HL-60 (cell line): Measurements from ENCODE around the gene ZFR.
"Not testable (repeated sequence)": the region's sequence is repeated elsewhere in the genome, so short reads cannot be mapped to it uniquely, and the experiment has no call there.

Source experiments
- DNase-seq, 2 experiments: peaks; one replicate each; pipeline ENCODE4 v3.0.0-alpha.2; 2010 to 2020; ENCODE audit warnings: low read depth in 1 of 2, low spot score in 1 of 2
- H3K27ac ChIP-seq: fragments of 250-450 bp; sonication (Bioruptor Pico); replicated peaks from 2 replicates; pipeline ENCODE4 v1.5.1; 2020; ENCODE audit warnings: mild to moderate bottlenecking, moderate library complexity
- H3K27me3 ChIP-seq: fragments of 250-450 bp; sonication (Bioruptor Pico); 2 replicates; pipeline ENCODE4 v1.5.1; 2021; ENCODE audit warnings: mild to moderate bottlenecking, moderate library complexity; ENCODE audit not compliant: insufficient read depth, poor library complexity, severe bottlenecking
- H3K4me3 ChIP-seq: replicated peaks from 2 replicates; pipeline ENCODE4 v1.5.1; 2011; ENCODE audit warnings: mild to moderate bottlenecking, control low read depth, low read length; ENCODE audit not compliant: insufficient read depth
- GABPA ChIP-seq: IDR thresholded peaks from 2 replicates; pipeline ENCODE4 v1.6.1; 2012; ENCODE audit warnings: low read depth
- POLR2AphosphoS5 ChIP-seq: IDR thresholded peaks from 2 replicates; pipeline ENCODE4 v1.6.1; 2012; ENCODE audit warnings: low read depth
- SPI1 ChIP-seq: IDR thresholded peaks from 2 replicates; pipeline ENCODE4 v1.6.1; 2012; ENCODE audit warnings: low read depth, mild to moderate bottlenecking, borderline replicate concordance
- TF ChIP-seq, protein P1 (sequence below): IDR thresholded peaks from one replicate; pipeline ENCODE4 v1.5.1; 2011; ENCODE audit warnings: low read length, control low read depth, inconsistent platforms; ENCODE audit not compliant: insufficient read depth
- TF ChIP-seq, protein P2 (sequence below): IDR thresholded peaks from 2 replicates; pipeline ENCODE4 v1.6.1; 2012; ENCODE audit warnings: low read depth; ENCODE audit not compliant: insufficient replicate concordance

The ZFR gene

DNA sequence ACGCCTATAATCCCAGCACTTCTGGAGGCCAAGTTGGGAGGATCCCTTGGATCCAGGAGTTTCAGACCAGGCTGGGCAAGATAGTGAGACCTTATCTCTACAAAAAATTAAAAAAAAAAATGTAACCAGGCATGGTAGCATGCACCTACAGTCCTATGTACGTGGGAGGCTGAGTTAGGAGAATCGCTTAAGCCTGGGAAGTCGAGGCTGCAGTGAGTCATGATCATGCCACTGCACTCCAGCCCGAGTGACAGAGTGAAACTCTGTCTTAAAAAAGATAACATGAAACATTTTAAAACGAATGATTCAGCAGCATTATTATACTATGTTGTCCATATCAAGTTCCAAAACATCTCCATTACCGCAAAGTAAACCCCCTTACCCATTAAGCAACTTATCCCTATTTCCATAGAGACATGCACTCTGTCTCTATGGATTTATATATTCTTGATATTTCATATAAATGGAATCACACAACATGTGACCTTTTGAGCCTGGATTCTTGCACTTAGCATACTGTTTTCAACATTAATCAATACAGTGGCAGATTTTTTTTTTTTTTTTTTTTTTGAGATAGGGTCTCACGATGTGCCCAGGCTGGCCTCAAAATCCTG, 74.9 kb downstream of the ZFR start:
- TF ChIP-seq, protein P1, sequence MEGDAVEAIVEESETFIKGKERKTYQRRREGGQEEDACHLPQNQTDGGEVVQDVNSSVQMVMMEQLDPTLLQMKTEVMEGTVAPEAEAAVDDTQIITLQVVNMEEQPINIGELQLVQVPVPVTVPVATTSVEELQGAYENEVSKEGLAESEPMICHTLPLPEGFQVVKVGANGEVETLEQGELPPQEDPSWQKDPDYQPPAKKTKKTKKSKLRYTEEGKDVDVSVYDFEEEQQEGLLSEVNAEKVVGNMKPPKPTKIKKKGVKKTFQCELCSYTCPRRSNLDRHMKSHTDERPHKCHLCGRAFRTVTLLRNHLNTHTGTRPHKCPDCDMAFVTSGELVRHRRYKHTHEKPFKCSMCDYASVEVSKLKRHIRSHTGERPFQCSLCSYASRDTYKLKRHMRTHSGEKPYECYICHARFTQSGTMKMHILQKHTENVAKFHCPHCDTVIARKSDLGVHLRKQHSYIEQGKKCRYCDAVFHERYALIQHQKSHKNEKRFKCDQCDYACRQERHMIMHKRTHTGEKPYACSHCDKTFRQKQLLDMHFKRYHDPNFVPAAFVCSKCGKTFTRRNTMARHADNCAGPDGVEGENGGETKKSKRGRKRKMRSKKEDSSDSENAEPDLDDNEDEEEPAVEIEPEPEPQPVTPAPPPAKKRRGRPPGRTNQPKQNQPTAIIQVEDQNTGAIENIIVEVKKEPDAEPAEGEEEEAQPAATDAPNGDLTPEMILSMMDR, result no peak
- TF ChIP-seq, protein P2, sequence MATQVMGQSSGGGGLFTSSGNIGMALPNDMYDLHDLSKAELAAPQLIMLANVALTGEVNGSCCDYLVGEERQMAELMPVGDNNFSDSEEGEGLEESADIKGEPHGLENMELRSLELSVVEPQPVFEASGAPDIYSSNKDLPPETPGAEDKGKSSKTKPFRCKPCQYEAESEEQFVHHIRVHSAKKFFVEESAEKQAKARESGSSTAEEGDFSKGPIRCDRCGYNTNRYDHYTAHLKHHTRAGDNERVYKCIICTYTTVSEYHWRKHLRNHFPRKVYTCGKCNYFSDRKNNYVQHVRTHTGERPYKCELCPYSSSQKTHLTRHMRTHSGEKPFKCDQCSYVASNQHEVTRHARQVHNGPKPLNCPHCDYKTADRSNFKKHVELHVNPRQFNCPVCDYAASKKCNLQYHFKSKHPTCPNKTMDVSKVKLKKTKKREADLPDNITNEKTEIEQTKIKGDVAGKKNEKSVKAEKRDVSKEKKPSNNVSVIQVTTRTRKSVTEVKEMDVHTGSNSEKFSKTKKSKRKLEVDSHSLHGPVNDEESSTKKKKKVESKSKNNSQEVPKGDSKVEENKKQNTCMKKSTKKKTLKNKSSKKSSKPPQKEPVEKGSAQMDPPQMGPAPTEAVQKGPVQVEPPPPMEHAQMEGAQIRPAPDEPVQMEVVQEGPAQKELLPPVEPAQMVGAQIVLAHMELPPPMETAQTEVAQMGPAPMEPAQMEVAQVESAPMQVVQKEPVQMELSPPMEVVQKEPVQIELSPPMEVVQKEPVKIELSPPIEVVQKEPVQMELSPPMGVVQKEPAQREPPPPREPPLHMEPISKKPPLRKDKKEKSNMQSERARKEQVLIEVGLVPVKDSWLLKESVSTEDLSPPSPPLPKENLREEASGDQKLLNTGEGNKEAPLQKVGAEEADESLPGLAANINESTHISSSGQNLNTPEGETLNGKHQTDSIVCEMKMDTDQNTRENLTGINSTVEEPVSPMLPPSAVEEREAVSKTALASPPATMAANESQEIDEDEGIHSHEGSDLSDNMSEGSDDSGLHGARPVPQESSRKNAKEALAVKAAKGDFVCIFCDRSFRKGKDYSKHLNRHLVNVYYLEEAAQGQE, result no peak
- TF ChIP-seq POLR2AphosphoS5, result no peak
- no peak for TF ChIP-seq GABPA
- TF ChIP-seq SPI1, result no peak
- no peak overlapping the region for H3K27ac ChIP-seq

DNA sequence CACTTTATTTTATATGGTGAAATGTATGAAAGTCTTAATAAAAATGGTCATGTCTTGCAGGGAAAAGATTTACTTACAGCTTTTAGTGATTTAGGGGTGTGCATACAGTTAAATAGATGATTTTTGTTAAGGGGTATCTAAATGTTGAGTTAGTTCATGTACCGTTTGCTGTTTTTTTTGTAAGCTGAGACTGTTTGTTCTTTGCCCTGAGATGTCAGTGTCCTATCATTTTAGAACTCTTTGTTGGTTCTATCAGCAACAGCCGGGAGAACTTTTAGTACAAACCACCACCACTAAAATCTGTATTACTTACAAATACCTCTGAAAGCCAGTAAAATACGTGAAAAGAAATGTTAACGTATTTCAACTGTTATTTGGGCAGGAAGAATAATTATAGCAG, 75.5 kb downstream of the ZFR start:
- Histone ChIP-seq H3K27ac (no peak overlapping the region), H3K4me3 (no peak overlapping the region), H3K27me3 (no peaks in the 10 kb centered on the region)
- DNase-seq, result no peak
- TF ChIP-seq, protein P1, result no peak
- TF ChIP-seq, protein P2, result no peak
- TF ChIP-seq SPI1, result no peak
- TF ChIP-seq POLR2AphosphoS5, result no peak
- no peak for TF ChIP-seq GABPA

More for the DNA sequence above, 74.9 kb downstream of the ZFR start:
- no peak overlapping the region for H3K4me3 ChIP-seq
- H3K27me3 ChIP-seq, result no peaks in the 10 kb centered on the region
- DNase-seq, result no peak

DNA sequence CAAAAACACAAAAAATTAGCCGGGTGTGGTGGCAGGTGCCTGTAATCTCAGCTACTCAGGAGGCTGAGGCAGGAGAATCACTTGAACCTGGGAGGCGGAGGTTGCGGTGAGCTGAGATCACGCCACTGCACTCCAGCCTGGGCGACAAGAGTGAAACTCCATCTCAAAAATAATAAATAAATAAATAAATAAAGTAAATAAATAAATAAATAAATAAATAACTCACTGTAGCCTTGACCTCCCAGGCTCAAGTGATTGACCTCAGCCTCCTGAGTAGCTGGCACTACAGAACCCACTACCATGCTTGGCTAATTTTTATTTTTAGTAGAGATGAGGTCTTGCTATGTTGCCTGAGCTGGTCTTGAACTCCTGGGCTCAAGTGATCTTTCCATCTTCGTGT, 77.3 kb downstream of the ZFR start:
- H3K4me3 ChIP-seq, DNase-seq, H3K27ac ChIP-seq, H3K27me3 ChIP-seq: not testable (repeated sequence)

DNA sequence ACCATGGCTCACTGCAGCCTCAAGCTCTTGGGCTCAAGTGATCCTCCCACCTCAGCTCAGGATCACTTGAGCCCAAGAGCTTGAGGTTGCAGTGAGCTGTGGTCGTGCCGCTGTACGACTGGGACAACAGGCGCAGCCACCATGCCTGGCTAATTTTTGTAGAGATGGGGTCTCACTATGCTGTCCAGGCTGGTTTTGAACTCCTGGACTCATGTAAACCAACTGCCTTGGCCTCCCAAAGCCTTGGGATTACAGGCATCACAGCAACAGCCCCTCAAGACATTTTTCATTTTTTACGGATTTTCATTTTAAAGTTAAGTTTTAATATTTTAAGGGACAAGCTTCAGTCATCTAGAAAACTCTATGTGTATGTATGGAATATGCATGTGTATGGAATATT, 78.9 kb downstream of the ZFR start:
- TF ChIP-seq POLR2AphosphoS5 (no peak), SPI1 (no peak), GABPA (no peak)
- TF ChIP-seq, protein P1, result no peak
- TF ChIP-seq, protein P2, result no peak

More for the DNA sequence above, 78.9 kb downstream of the ZFR start:
- no peaks in the 10 kb centered on the region for H3K27me3 ChIP-seq
- no peak overlapping the region for H3K27ac ChIP-seq
- DNase-seq, result no peak
- no peak overlapping the region for H3K4me3 ChIP-seq
